Epidermal melanocyte (primary cell): ENCODE results near the gene UBASH3B.

ENCODE experiments used
- DNase-seq: peaks from one replicate; pipeline ENCODE4 v3.0.0; 2011; ENCODE audit warnings: low spot score; ENCODE audit not compliant: insufficient read length

Gene UBASH3B

DNA sequence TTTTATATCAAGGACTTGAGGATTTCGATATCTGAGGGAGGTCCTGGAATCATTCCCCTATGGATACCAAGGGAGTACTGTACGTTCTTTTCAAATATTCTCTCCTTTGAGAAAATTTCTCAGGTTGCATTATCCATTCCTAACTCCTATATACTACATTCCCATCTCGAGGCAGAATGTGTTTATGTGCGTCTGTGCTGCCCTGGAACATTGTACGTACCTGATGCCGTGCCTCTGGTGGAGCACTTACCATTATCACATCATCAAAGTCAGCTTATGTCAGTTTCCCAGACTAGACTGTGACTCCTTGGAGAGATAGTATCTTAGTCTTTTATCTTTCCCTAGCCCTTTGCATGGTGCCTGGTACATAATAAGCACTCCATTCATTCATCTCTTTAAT lies 21.7 kb downstream of the UBASH3B start:
- DNase-seq: no peak

GRCh38 chr11:122678406-122678805 lies 22.9 kb downstream of the UBASH3B start:
- DNase-seq: no peak

DNA sequence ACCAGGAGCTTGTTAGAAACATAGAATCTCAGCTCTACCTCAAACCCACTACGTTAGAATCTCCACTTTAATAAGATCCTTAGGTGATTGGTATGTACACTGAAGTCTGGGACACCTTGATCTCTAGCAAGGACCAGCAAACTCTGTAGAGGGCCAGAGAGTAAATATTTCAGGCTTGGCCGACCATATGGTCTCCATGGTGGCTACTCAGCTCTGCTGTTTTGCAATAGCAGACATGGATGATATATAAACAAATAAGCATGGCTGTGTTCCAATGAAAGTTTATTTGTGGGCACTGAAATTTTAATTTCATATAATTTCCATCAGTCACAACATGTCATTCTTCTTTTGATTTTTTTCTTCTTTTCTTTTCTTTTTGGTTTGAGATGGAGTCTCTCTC lies 23.9 kb downstream of the UBASH3B start:
- DNase-seq: no peak

DNA sequence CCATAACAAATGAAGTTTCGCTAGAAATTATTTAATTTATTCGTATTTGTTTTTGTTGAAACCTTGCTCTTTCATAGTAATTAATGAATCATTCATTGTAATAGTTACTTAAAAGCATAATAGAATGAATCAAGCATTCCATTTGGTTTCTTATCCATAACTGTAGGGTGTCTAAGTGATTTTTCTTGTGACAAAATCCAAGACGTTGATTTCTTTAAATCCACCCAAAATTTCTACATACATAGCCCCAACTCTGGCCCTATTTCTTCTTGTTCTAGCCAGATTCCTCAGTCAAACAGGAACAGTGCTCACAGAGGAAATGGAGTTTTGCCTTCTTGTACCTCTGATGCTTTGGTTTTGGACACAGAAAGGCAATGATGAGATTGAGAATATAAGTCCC lies 25.5 kb downstream of the UBASH3B start:
- DNase-seq: no peak

DNA sequence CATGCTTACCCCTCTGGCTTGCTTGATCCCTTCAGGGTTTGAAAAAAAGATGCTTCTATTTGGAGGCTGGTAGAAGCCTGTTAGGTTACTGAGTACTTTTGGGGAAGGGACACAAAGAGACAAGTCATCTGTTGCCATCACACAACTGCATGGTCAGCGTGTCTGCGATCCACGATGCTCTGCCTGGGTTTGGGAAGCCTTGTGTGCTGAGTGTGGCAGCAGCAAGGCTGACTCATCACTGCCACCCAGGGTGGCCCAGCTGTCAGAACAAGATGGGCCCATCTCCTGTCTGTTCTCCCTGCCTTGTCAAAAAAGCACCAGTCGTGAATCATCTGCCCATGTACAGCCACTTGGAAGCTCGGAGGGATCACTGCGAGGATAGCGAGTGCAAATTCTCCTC lies 26.2 kb downstream of the UBASH3B start:
- DNase-seq: no peak

DNA sequence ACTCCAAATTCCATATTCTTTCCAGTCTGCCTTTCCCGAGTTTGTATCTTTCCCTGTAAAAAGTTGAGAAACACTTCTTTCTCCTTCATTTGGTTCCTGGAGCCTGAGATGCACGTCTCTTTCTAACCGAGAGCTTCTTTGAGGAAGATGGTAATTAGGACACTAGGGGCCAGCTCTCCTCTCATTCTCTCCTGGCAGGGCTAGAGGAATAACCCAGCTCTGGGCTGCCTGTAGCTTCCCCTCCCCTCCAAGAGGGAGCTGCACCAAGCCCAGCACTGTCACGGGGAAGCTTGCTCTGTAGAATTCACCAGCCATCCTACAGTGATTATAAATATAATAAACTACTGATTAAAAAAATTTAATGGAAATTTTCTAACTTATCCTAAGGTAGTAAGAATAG lies 26.9 kb downstream of the UBASH3B start:
- DNase-seq: no peak

GRCh38 chr11:122685041-122685440 lies 29.5 kb downstream of the UBASH3B start:
- no peak for DNase-seq

- no peak for DNase-seq
Observed at GRCh38 chr11:122686111-122686510, 30.6 kb downstream of the UBASH3B start.

GRCh38 chr11:122690384-122690783 lies 34.9 kb downstream of the UBASH3B start:
- no peak for DNase-seq

GRCh38 chr11:122690801-122691548 lies 35.5 kb downstream of the UBASH3B start:
- DNase-seq: no peak

- no peak for DNase-seq
Observed at GRCh38 chr11:122691549-122692150, 36.1 kb downstream of the UBASH3B start.

DNA sequence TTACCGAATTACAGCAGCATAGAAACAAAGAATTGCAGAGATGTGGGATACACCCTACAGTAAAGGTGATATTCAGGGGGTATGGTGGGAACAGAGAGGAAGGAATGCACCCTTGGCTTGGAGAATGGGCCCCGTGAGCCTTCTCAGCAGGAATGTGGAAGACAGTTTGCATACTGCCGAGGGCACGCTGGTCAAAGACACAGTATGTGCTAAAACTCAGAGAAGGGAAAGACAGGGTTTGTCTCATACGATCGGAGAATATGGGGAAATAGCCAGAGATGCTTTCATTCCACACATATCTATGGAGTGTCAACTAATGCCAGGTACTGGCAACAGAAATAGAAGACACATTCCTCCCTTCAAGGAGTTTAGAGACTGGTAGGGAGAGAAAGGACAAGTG lies 36.9 kb downstream of the UBASH3B start:
- DNase-seq: no peak

- DNase-seq: no peak
Observed at GRCh38 chr11:122695076-122695615, 39.6 kb downstream of the UBASH3B start.

DNA sequence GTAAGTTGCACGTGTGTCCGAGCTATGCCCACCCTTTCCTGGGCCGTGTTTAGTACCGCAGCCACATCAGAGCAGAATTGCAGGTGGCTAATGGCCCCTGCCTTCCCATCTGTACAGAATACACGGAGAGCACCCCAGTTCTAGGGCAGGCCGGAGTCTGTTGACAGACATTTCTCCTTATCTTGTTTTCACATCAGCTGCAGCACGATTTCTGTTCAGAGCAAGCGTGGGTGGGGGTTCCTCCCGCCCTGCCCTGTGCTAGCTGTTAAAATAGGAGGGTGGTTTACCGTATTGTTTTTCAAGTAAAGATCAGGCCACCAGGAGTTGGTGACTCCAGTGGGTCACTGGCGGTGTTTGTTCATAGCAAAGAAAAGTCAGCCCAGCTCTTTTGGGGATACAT lies 41.1 kb downstream of the UBASH3B start:
- no peak for DNase-seq

- DNase-seq: no peak
Observed at GRCh38 chr11:122697636-122698167, 42.2 kb downstream of the UBASH3B start.

- DNase-seq: no peak
Observed at GRCh38 chr11:122698392-122698791, 42.9 kb downstream of the UBASH3B start.

DNA sequence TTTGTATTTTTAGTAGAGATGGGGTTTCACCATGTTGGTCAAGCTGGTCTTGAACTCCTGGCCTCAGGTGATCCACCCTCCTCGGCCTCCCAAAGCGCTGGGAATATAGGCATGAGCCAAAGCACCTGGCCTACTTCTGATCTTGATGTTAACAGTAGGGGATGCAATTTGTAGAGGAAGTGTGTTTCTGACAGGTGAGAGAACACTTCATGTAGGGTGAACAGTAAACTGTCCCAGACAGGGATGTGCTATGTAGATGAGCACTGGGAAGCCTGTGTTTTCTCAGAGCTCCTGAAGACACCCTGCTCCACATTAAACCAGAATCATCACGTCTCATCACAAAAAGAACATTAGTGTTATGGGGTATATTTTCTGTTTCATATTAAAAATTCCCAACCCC lies 45.1 kb downstream of the UBASH3B start:
- no peak for DNase-seq

DNA sequence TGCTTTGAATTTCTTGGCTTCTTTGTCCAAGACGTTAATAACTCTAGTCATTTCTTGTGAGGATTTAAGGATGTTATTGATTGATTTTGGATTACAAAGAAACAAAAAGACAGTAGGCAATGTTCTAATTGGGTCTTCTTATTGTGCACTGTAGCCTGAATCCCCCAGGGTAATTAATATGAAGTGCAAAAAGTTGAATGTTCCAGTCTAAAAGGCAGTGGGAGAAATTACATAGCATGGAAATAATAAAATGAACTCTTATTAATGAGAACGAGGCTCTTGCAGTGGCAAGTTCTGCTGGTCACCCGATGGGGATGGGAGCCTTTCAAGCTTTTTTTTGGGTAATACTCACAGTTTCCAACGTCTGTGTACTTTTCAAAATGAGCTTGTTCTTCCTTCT lies 45.6 kb downstream of the UBASH3B start:
- no peak for DNase-seq

DNA sequence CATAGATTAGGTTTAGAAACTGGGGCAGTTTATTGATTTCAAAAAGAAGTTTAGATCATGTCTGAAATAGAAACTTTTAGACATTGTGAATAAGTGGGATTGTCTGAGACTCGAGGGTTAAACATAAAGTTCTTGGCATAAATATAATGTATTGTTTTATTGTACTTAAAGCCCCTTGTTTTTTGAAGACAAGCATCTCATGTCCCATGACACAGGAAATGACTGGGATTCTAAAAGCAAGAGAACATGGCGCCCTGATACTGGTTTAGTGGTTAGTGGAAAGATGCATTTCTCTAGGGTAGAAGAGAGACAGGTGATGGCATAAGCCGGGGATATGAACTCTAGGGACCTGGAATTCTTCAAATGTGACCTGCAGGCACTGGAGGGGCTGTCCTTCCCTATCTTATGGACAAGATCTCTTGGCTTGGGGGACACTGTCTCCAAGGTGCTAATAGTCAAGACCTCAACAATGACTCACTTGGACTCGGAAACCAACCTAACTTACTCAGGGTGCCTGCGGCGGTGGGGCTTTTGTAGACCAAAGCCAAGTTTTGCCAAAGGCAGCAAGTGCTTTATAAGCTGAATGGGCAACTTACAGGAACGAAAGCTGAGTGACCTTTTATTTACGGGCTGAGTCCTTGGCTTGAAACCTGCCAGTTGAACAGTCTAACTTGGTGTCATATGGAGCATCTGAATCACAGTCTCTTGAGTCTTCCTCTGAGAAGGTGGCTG lies 48.2 kb downstream of the UBASH3B start:
- no peak for DNase-seq

- no peak for DNase-seq
Observed at GRCh38 chr11:122705396-122705795, 49.9 kb downstream of the UBASH3B start.

GRCh38 chr11:122706291-122707088 lies 51.0 kb downstream of the UBASH3B start:
- no peak for DNase-seq
